Hepatocyte (in vitro differentiated cells): ENCODE results near the gene ATP2A2.

Experiments used
- CTCF ChIP-seq: fragments of 200-600 bp; sonication (generic); IDR thresholded peaks from 2 replicates; pipeline ENCODE4 v1.5.1; 2016; ENCODE audit warnings: antibody characterized with exemption, mild to moderate bottlenecking; ENCODE audit not compliant: poor library complexity
- EZH2 ChIP-seq: fragments of 200-600 bp; sonication (generic); IDR thresholded peaks from 2 replicates; pipeline ENCODE4 v1.6.1; 2016; ENCODE audit warnings: antibody characterized with exemption, mild to moderate bottlenecking, borderline replicate concordance
- EZH2phosphoT487 ChIP-seq: fragments of 200-600 bp; sonication (generic); IDR thresholded peaks from one replicate; pipeline ENCODE4 v1.6.1; 2018; ENCODE audit warnings: antibody characterized with exemption, mild to moderate bottlenecking, low read depth, moderate library complexity; ENCODE audit not compliant: unreplicated experiment, severe bottlenecking

GRCh38 chr12:110266381-110266960 lies 14.6 kb upstream of the ATP2A2 start:
- TF ChIP-seq CTCF (no peak), EZH2 (no peak), EZH2phosphoT487 (no peak)
